ENCODE results near the gene MTMR3.

The MTMR3 gene

GRCh38 chr22:30062259-30062658 lies 179.3 kb downstream of the MTMR3 start:
- no peak overlapping the region for H3K27ac ChIP-seq
- no peaks in the 10 kb centered on the region for H3K27me3 ChIP-seq (replicated peaks)
- TF ChIP-seq, protein P1, sequence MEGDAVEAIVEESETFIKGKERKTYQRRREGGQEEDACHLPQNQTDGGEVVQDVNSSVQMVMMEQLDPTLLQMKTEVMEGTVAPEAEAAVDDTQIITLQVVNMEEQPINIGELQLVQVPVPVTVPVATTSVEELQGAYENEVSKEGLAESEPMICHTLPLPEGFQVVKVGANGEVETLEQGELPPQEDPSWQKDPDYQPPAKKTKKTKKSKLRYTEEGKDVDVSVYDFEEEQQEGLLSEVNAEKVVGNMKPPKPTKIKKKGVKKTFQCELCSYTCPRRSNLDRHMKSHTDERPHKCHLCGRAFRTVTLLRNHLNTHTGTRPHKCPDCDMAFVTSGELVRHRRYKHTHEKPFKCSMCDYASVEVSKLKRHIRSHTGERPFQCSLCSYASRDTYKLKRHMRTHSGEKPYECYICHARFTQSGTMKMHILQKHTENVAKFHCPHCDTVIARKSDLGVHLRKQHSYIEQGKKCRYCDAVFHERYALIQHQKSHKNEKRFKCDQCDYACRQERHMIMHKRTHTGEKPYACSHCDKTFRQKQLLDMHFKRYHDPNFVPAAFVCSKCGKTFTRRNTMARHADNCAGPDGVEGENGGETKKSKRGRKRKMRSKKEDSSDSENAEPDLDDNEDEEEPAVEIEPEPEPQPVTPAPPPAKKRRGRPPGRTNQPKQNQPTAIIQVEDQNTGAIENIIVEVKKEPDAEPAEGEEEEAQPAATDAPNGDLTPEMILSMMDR (IDR thresholded peaks at IDR 0.05; ENCODE audit: low read depth, low read length, missing control alignments): no peak
- no peaks in the 10 kb centered on the region for H3K36me3 ChIP-seq (replicated peaks)
- in situ Hi-C loops (cut with HindIII; ENCODE audit: low pct_ligation_motif_present, low sequenced_read_pairs): no loop called here
- no peak overlapping the region for H3K4me3 ChIP-seq (ENCODE audit: low read depth, low read length)
- no peak for DNase-seq

- Histone ChIP-seq H3K27me3 (replicated peaks) (no peaks in the 10 kb centered on the region), H3K27ac (no peak overlapping the region), H3K36me3 (replicated peaks) (no peaks in the 10 kb centered on the region), H3K4me3 (ENCODE audit: low read depth, low read length) (no peak overlapping the region)
- in situ Hi-C loops (cut with HindIII; ENCODE audit: low pct_ligation_motif_present, low sequenced_read_pairs): no loop called here
- TF ChIP-seq, protein P1 (IDR thresholded peaks at IDR 0.05; ENCODE audit: low read depth, low read length, missing control alignments): no peak
- DNase-seq: no peak
Measured at GRCh38 chr22:30062950-30063349, 180.0 kb downstream of the MTMR3 start.

DNA sequence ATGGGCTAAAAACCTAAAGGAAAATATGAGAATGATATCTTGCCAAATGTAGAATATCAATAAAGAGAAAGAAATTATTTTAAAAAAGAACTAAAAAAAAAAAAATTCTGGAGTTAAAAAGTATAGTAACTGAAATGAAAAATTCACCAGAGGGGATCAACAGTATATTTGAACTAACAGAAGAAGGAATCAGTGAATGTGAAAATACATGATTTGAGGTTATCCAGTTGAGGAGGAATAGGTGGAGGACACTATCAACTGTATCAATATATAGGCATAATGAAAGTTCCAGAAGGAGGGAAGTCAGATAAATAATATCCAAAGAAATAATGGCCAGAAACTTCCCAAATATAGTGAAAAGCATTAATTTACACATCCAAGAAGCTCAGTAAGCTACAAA lies 181.2 kb downstream of the MTMR3 start:
- TF ChIP-seq, protein P1 (IDR thresholded peaks at IDR 0.05; ENCODE audit: low read depth, low read length, missing control alignments): no peak
- Histone ChIP-seq H3K4me3 (ENCODE audit: low read depth, low read length) (no peak overlapping the region), H3K27me3 (replicated peaks) (no peaks in the 10 kb centered on the region), H3K27ac (no peak overlapping the region), H3K36me3 (replicated peaks) (no peaks in the 10 kb centered on the region)
- no peak for DNase-seq
- in situ Hi-C loops (cut with HindIII; ENCODE audit: low pct_ligation_motif_present, low sequenced_read_pairs): no loop called here

DNA sequence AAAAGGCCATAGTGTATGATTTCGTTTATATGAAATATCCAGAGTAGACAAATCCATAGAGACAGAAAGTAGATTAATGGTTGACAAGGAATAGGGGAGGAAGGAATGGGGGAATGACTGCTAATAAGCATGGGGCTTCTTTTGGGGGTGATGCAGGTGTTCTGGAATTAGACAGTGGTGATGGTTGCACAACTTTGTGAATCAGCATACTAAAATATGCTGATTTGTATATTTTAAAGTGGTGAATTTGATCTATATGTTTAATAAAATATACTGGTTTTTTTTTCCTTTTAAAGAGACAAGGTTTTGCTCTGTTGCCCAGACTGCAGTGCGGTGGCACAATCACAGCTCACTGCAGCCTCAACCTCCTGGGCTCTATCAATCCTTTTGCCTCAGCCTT lies 190.8 kb downstream of the MTMR3 start:
- in situ Hi-C loops (cut with HindIII; ENCODE audit: low pct_ligation_motif_present, low sequenced_read_pairs): no loop called here
- TF ChIP-seq, protein P1 (IDR thresholded peaks at IDR 0.05; ENCODE audit: low read depth, low read length, missing control alignments): no peak
- H3K36me3 ChIP-seq (replicated peaks): no peaks in the 10 kb centered on the region
- no peak for DNase-seq
- no peak overlapping the region for H3K4me3 ChIP-seq (ENCODE audit: low read depth, low read length)
- H3K27me3 ChIP-seq (replicated peaks): peaks cover 8% of the 10 kb centered on the region
- no peak overlapping the region for H3K27ac ChIP-seq

GRCh38 chr22:30074147-30074546 lies 191.2 kb downstream of the MTMR3 start:
- H3K4me3 ChIP-seq (ENCODE audit: low read depth, low read length): no peak overlapping the region
- DNase-seq: no peak
- no peaks in the 10 kb centered on the region for H3K36me3 ChIP-seq (replicated peaks)
- TF ChIP-seq, protein P1 (IDR thresholded peaks at IDR 0.05; ENCODE audit: low read depth, low read length, missing control alignments): no peak
- H3K27me3 ChIP-seq (replicated peaks): peaks cover 8% of the 10 kb centered on the region
- in situ Hi-C loops (cut with HindIII; ENCODE audit: low pct_ligation_motif_present, low sequenced_read_pairs): no loop called here
- H3K27ac ChIP-seq: no peak overlapping the region

- Histone ChIP-seq H3K36me3 (replicated peaks) (no peaks in the 10 kb centered on the region), H3K27me3 (replicated peaks) (peaks cover 8% of the 10 kb centered on the region), H3K27ac (no peak overlapping the region), H3K4me3 (ENCODE audit: low read depth, low read length) (no peak overlapping the region)
- DNase-seq: no peak
- TF ChIP-seq, protein P1 (IDR thresholded peaks at IDR 0.05; ENCODE audit: low read depth, low read length, missing control alignments): no peak
- in situ Hi-C loops (cut with HindIII; ENCODE audit: low pct_ligation_motif_present, low sequenced_read_pairs): no loop called here
Measured at GRCh38 chr22:30074994-30075393, 192.0 kb downstream of the MTMR3 start.
